Measurements from ENCODE around the gene KIAA1671.

The KIAA1671 gene

GRCh38 chr22:25154667-25154999 is 202.1 kb downstream of the KIAA1671 start:
- DNase-seq (ENCODE audit: low read depth), result no peak
- no peak for TF ChIP-seq CTCF (IDR thresholded peaks at IDR 0.05; ENCODE audit: insufficient read depth, low read depth, low read length, missing control alignments)
- H3K4me3 ChIP-seq (ENCODE audit: low read length), result no peak overlapping the region

- DNase-seq (ENCODE audit: low read depth), result no peak
- TF ChIP-seq CTCF (IDR thresholded peaks at IDR 0.05; ENCODE audit: insufficient read depth, low read depth, low read length, missing control alignments), result no peak
- H3K4me3 ChIP-seq (ENCODE audit: low read length), result no peak overlapping the region
These were observed 204.2 kb downstream of the KIAA1671 start for GRCh38 chr22:25156736-25157135.

- H3K4me3 ChIP-seq (ENCODE audit: low read length), result no peak overlapping the region
- DNase-seq (ENCODE audit: low read depth), result no peak
- TF ChIP-seq CTCF (IDR thresholded peaks at IDR 0.05; ENCODE audit: insufficient read depth, low read depth, low read length, missing control alignments), result no peak
These were observed 206.5 kb downstream of the KIAA1671 start for GRCh38 chr22:25159028-25159427.

- TF ChIP-seq CTCF (IDR thresholded peaks at IDR 0.05; ENCODE audit: insufficient read depth, low read depth, low read length, missing control alignments), result no peak
- no peak for DNase-seq (ENCODE audit: low read depth)
- no peak overlapping the region for H3K4me3 ChIP-seq (ENCODE audit: low read length)
These were observed 207.8 kb downstream of the KIAA1671 start for GRCh38 chr22:25160120-25160996.

- TF ChIP-seq CTCF (IDR thresholded peaks at IDR 0.05; ENCODE audit: insufficient read depth, low read depth, low read length, missing control alignments), result no peak
- DNase-seq (ENCODE audit: low read depth), result no peak
These were observed 208.8 kb downstream of the KIAA1671 start for GRCh38 chr22:25161017-25161915.

GRCh38 chr22:25161916-25162530 is 209.5 kb downstream of the KIAA1671 start:
- DNase-seq (ENCODE audit: low read depth), result no peak
- no peak overlapping the region for H3K4me3 ChIP-seq (ENCODE audit: low read length)
- TF ChIP-seq CTCF (IDR thresholded peaks at IDR 0.05; ENCODE audit: insufficient read depth, low read depth, low read length, missing control alignments), result no peak

More at GRCh38 chr22:25161017-25161915, 208.8 kb downstream of the KIAA1671 start:
- H3K4me3 ChIP-seq (ENCODE audit: low read length), result no peak overlapping the region

Data from epithelial cell of esophagus (primary cell).